Breast epithelium (tissue), 4 donors: ENCODE data around the gene GPX5. TPM values are rescaled to one million over a fixed set of nuclear protein-coding genes. Genes with fewer than 3 reads are reported as not detected.
A peak's percentile ranks its signal among the peaks of the same experiment; 100 is the strongest.

Experiments used
- DNase-seq, 2 donors: peaks; one replicate each; pipeline ENCODE4 v3.0.0-alpha.2; 2019; ENCODE audit warnings: low spot score in 2 of 2
- H3K27ac ChIP-seq, 2 donors: fragments of 200-600 bp; sonication (generic) in 1 of 2; one replicate each; pipeline ENCODE4 v1.5.1; 2016 to 2019; ENCODE audit warnings: mild to moderate bottlenecking in 1 of 2
- H3K27me3 ChIP-seq, 2 donors: fragments of 200-600 bp; sonication (generic) in 1 of 2; one replicate each; pipeline versions ENCODE4 v1.5.1 to v1.6.0; 2017 to 2019; ENCODE audit warnings: control low read depth in 1 of 2, mild to moderate bottlenecking in 1 of 2
- H3K36me3 ChIP-seq: fragments of 200-600 bp; one replicate; pipeline ENCODE4 v1.5.1; 2019
- H3K4me1 ChIP-seq, 2 donors: fragments of 200-600 bp; sonication (generic); one replicate each; pipeline ENCODE4 v1.5.1; 2016 to 2019; ENCODE audit warnings: control low read depth in 1 of 2
- H3K4me3 ChIP-seq, 3 donors: fragments of 200-600 bp; sonication (generic); 1 replicate in 2 of 3; 2 replicates in 1 of 3; pipeline ENCODE4 v1.5.1; 2016 to 2019; ENCODE audit warnings: mild to moderate bottlenecking in 3 of 3, moderate library complexity in 2 of 3
- H3K9me3 ChIP-seq, 2 donors: fragments of 200-600 bp; sonication (generic) in 1 of 2; one replicate each; pipeline ENCODE4 v1.5.1; 2016 to 2019; ENCODE audit warnings: control low read depth in 1 of 2
- POLR2A ChIP-seq: fragments of 450-650 bp; IDR thresholded peaks from one replicate; pipeline ENCODE4 v1.6.1; 2016; ENCODE audit warnings: antibody characterized with exemption, mild to moderate bottlenecking, moderate library complexity
- POLR2AphosphoS5 ChIP-seq, 3 donors: sonication (generic); formaldehyde crosslinking; IDR thresholded peaks; one replicate each; pipeline ENCODE4 v1.6.1; 2017; ENCODE audit warnings: antibody characterized with exemption in 3 of 3
- intact Hi-C: fragments of 100-400 bp; cut with DNase I; formaldehyde crosslinking; loops from one replicate; pipeline ENCODE4 v1.15.1; 2023; ENCODE audit warnings: low total_unique reads
- total RNA-seq, 3 donors: library from RNA; depleted of rRNA; stranded (reverse); fragments of >200 nt; gene quantifications; one replicate each; pipeline ENCODE4 v1.1.0, GENCODE V29; 2016
- TF ChIP-seq, protein P1 (sequence below), 3 donors: fragments of 450-650 bp; IDR thresholded peaks; one replicate each; pipeline ENCODE4 v1.5.1; 2016 to 2017; ENCODE audit warnings: antibody characterized with exemption in 3 of 3, mild to moderate bottlenecking in 3 of 3, moderate library complexity in 3 of 3

Gene GPX5
- total RNA-seq, 3 donors from 2014 or later = not detected

- Histone ChIP-seq H3K4me3 (no peak overlapping the region), H3K9me3 (no peaks in the 10 kb centered on the region), H3K4me1 (no peaks in the 10 kb centered on the region), H3K27ac (no peak overlapping the region), H3K27me3 (peaks cover 0 to 9% of the 10 kb centered on the region in 2 donors), H3K36me3 (no peaks in the 10 kb centered on the region)
- TF ChIP-seq POLR2AphosphoS5 (IDR thresholded peaks at IDR 0.05) = no peak
- TF ChIP-seq, protein P1, sequence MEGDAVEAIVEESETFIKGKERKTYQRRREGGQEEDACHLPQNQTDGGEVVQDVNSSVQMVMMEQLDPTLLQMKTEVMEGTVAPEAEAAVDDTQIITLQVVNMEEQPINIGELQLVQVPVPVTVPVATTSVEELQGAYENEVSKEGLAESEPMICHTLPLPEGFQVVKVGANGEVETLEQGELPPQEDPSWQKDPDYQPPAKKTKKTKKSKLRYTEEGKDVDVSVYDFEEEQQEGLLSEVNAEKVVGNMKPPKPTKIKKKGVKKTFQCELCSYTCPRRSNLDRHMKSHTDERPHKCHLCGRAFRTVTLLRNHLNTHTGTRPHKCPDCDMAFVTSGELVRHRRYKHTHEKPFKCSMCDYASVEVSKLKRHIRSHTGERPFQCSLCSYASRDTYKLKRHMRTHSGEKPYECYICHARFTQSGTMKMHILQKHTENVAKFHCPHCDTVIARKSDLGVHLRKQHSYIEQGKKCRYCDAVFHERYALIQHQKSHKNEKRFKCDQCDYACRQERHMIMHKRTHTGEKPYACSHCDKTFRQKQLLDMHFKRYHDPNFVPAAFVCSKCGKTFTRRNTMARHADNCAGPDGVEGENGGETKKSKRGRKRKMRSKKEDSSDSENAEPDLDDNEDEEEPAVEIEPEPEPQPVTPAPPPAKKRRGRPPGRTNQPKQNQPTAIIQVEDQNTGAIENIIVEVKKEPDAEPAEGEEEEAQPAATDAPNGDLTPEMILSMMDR (IDR thresholded peaks at IDR 0.05) = no peak
- TF ChIP-seq POLR2A = no peak
- DNase-seq = no peak
- intact Hi-C loops = no loop called here
Observed at GRCh38 chr6:28486988-28487742, 38.5 kb upstream of the GPX5 start.

- Histone ChIP-seq H3K27ac (peak overlapping the region in 1 of 2 donors; percentile 65), H3K9me3 (no peaks in the 10 kb centered on the region), H3K4me3 (peak overlapping the region; percentile 33 to 69 (median 50)), H3K4me1 (no peaks in the 10 kb centered on the region), H3K27me3 (peaks cover 0 to 5% of the 10 kb centered on the region in 2 donors), H3K36me3 (no peaks in the 10 kb centered on the region)
- TF ChIP-seq, protein P1 (IDR thresholded peaks at IDR 0.05) = no peak
- TF ChIP-seq POLR2A = no peak
- no peak for TF ChIP-seq POLR2AphosphoS5 (IDR thresholded peaks at IDR 0.05)
- intact Hi-C loops = no loop called here
- no peak for DNase-seq
Observed at GRCh38 chr6:28488916-28489365, 36.7 kb upstream of the GPX5 start.

DNA sequence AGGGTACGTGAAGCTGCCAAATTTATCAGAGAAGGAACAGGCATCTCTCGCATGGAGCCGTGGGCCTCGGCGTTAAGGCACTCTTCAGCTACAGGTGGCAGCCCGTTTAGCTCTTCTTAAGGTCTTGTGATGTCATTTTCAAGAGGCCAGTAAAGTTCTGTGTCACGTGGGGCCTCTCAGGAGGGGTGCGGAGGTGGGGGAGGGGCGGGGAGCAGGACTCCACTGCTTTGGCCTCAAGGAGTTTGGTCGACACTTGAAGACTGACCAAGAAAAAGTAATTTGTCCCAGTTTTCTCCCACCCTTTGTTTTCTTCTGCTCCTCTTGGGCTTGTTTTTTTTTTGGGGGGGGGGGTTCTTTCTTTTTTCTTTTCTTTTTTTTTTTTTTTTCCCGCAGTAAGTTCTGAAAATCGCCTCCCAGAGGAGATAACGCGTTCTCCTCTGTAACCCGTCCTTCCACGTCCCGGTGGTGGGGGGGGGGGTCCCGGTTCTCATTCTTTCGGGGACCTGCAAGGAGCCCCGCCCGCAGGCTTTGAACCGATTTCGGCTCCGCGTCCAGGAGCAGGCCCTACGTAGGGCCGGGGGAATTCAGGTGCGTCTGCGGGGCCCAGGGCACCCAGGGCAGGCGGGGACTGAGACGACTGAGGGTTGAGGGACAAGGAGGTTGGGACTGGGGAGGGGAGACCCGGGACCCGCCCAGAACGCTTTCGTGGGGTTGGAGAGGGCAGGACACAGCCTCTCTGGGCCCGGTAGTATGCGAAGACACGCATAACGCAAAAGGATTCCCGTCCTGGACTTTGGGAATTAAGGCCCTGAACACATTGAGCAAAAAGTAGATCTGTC lies 36.1 kb upstream of the GPX5 start:
- peak overlapping the region; percentile 33 to 69 (median 50) for H3K4me3 ChIP-seq
- peak overlapping the region; percentile 65 to 86 for H3K27ac ChIP-seq
- H3K27me3 ChIP-seq = peaks cover 0 to 5% of the 10 kb centered on the region in 2 donors
- no peaks in the 10 kb centered on the region for H3K36me3 ChIP-seq
- intact Hi-C loops = no loop called here
- no peaks in the 10 kb centered on the region for H3K4me1 ChIP-seq
- H3K9me3 ChIP-seq = no peaks in the 10 kb centered on the region
- TF ChIP-seq POLR2A = peak; percentile 32
- TF ChIP-seq POLR2AphosphoS5 (IDR thresholded peaks at IDR 0.05) = peak in 2 of 3 donors; percentile 36 to 37
- TF ChIP-seq, protein P1 (IDR thresholded peaks at IDR 0.05) = no peak
- peak in 1 of 2 donors; percentile 39 for DNase-seq

GRCh38 chr6:28490205-28490890 lies 35.3 kb upstream of the GPX5 start:
- peak overlapping the region; percentile 33 to 69 (median 50) for H3K4me3 ChIP-seq
- no peak for DNase-seq
- intact Hi-C loops = no loop called here
- peak overlapping the region; percentile 65 to 86 for H3K27ac ChIP-seq
- H3K27me3 ChIP-seq = peaks cover 0 to 5% of the 10 kb centered on the region in 2 donors
- H3K4me1 ChIP-seq = no peaks in the 10 kb centered on the region
- no peak for TF ChIP-seq POLR2A
- TF ChIP-seq, protein P1 (IDR thresholded peaks at IDR 0.05) = no peak
- no peaks in the 10 kb centered on the region for H3K9me3 ChIP-seq
- H3K36me3 ChIP-seq = no peaks in the 10 kb centered on the region
